GM04504 (cell line): ENCODE data around the gene LGALS3.

ENCODE experiments used
- DNase-seq: peaks from one replicate; pipeline ENCODE4 v3.0.0-alpha.2; 2012; ENCODE audit warnings: low read depth

The LGALS3 gene

DNA sequence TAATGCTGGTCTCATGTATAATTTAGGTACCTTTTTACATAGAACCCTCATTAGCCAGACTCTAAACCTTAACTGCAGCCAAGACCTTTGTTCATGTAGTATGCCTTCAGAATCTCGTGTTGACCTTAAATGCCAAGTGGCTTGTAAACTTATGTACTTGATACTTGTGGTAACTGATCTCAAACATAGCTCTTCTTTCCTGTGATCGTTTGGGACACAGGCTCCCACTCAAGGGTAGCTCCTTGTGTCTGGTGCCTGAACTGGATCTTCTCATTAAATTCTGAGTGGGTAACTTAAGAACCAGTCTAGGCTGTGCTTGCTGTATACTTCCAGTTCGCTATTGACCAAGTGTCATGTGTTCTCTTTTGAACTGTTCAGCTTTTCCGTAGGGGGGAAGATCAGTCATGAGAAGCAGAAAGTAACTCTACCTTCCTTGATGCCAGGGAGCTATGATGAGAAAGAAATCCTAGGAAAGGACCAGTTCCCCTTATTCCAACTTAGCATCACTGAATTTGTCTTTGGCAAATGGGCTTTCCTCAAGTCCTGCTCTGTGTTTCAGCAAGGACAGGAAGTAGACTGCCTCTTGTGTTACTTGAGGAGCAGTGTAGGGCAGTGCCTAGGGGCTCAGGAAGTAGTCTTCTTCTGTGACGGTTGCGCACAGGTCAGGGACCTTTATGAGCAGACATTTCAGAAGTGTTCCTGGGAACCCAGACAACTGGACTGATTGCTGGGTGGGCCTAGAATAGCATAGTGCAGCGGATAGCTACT lies 2.5 kb downstream of the LGALS3 start:
- DNase-seq = peak; percentile 28

GRCh38 chr14:55133416-55133815 lies 4.4 kb downstream of the LGALS3 start:
- DNase-seq = peak; percentile 40

DNA sequence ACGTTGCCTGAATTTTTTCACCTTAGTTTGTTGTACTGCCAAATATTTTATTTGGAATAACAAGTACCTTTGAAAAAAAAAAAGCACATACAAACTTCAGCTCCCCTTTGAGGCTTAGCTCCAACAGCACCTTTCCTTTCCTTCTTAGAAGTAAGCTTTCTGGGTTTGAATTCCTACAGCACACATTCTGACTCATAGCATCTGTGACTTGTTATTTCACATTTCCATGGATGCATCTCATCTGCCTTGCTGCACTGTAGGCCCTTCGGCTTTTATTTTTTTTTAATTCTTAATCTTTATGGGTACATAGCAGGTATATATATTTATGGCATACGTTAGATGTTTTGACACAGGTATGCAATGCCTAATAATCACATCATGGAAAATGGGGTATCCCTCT lies 7.2 kb downstream of the LGALS3 start:
- DNase-seq = no peak

- peak; percentile 60 for DNase-seq
Measured at GRCh38 chr14:55136885-55137786, 8.1 kb downstream of the LGALS3 start.

DNA sequence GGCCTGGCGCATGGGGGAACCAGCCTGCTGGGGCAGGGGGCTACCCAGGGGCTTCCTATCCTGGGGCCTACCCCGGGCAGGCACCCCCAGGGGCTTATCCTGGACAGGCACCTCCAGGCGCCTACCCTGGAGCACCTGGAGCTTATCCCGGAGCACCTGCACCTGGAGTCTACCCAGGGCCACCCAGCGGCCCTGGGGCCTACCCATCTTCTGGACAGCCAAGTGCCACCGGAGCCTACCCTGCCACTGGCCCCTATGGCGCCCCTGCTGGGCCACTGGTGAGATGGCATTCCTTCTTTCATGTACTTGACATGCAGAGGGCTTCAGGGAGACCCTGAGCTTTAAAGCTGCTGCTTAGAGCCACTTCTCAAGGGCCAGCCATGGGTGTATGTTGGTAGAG lies 9.0 kb downstream of the LGALS3 start:
- no peak for DNase-seq

DNA sequence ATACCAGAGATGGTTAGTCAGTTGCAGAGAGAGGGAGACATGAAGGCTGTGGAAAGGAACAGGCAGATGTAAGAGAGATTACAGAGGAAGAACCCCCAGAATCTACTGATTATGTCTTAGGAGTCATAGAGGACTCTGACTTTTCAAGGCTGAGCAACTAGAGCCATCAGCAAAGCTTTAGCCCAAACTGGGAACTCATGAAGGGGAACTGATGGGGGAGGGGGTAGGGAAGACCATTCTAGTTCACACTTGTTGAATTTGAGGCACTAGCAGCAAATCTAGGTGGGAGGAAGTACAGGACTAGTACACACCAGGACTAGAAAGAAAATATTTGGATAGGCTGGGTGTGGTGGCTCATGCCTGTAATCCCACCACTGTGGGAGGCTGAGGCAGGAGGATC lies 10.1 kb downstream of the LGALS3 start:
- no peak for DNase-seq

DNA sequence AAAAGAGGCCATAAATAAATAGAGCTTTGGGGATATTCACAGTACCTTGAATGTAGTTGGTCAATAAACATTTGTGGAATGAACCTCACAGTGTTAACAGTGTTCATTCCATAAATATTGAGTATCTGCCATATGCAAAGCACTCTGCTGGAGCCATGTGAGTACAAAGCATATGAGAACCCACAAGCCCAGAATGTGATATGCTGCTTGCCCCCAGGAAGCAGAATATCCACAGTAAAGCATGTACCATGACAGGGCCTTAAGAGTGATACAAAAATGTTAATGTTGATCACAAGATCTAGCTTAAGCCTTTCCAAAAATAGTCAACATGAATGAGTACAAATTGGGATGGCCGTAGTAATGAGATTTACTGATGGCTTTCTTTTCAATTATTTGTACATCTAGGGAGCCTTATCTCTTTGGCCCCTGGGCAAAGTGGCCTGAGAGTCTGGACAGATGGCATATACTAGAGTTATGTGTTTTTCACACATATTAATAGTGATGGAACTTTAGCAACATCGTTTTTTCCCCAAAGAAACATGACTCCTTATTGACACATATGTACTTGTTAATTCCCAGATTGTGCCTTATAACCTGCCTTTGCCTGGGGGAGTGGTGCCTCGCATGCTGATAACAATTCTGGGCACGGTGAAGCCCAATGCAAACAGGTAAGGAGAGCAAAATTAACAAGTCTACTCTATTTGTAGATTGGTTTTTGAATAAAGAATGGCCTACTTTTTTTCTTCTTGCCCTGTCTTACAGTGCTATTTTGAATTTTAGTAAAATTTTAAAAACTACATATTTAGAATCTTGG lies 10.9 kb downstream of the LGALS3 start:
- no peak for DNase-seq

- no peak for DNase-seq
Measured at GRCh38 chr14:55141825-55142224, 12.8 kb downstream of the LGALS3 start.

DNA sequence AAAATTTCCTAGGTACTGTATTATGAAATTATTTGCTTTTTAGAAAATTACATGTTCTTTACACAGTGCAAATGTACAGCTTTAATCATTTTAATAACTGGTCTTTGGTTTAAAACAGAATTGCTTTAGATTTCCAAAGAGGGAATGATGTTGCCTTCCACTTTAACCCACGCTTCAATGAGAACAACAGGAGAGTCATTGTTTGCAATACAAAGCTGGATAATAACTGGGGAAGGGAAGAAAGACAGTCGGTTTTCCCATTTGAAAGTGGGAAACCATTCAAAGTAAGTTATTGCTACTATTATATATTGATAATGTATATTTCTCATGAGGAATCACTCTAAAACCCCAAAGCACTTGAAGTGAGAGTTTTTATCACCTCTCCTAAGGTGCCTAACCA lies 13.4 kb downstream of the LGALS3 start:
- DNase-seq = no peak

DNA sequence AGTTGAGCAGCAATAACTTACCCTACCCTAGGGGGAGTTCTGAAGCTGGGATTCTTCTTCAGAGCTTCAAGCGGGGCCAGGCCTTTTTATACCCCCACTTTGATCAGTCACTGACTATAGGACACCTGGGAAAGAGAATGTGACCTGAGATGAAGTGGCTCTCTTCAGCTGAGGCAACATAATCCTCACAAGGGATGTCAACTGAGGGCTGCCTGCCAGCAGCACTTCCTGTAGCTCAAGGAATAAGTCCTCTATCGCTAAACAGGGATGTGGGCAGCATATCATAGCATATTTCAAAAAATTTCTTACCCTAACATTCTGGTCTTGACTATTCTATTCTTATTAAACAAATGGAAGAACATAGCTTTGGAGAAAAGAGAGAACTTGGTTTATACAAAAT lies 17.4 kb downstream of the LGALS3 start:
- no peak for DNase-seq

- DNase-seq = no peak
Measured at GRCh38 chr14:55151601-55152000, 22.5 kb downstream of the LGALS3 start.

GRCh38 chr14:55152052-55152753 lies 23.2 kb downstream of the LGALS3 start:
- DNase-seq = no peak

DNA sequence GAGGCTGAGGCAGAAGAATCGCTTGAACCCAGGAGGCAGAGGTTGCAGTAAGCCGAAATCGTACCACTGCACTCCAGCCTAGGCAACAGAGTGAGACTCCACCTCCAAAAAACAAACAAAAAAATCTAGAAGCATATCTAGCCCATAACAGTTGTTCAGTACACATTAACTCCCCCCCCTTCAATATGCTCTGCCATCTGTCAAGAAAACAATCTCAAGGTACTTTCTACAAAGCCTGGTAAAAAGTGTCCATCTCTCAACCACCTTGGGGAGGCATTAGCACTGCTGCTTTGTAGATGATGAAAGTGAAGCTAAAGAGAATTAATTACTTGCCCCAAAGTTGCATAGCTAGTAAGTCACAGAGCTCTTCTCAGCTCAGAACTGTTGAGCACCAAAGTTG lies 24.9 kb downstream of the LGALS3 start:
- no peak for DNase-seq

DNA sequence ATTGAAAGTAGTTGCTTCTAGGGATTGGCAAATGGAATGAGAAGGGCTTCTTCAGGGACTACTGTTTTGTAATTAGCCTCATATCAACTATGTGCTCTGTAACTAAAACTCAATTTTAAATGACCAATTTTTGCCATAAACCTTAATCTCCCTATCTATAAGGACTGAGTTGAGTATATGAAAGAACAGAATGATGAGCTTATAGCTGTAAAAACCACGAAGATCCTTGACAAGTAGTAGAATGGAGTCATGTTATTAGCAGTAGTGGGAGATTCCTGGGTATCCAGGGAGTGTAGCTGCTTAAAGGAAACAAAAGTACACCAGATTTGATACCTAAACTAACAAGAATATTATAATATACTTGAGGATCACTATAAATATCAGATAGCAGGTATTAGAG lies 28.0 kb downstream of the LGALS3 start:
- DNase-seq = no peak

DNA sequence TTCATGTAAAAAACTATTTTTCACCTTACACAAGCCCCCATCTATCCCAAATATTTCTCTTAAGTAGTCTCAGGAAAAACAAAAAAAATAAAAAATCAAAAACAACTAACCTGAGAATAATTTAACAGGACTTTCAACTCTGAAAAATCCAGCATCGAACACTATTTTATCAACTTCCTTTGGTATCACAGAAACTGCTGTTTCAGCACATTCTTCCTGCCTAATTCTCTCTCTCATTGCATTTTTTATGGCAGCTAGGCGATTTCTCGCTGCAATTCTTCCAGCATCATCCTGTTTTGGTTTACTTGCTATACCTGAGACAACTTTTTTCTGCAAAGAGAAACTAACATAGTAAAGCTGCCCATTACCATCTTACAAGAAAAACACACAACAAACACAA lies 29.4 kb downstream of the LGALS3 start:
- no peak for DNase-seq

DNA sequence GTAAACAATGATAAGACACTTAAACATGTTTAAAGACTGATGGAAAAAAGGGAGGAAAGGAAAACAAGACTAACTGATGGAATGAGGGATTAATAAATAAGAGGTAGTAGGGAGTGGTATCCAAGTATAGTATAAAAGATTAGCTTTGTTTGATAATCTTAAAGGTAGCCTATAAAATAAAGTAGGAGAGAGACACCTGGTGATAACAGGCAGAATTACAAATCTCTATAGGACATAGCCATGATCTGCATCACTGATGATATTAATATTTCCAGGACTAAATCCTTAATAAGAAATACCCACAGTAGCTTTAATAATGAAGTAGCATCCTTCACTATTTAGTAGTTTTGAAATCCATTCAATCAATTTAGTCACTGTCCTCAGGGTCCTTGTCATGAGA lies 31.9 kb downstream of the LGALS3 start:
- DNase-seq = no peak

GRCh38 chr14:55170526-55170925 lies 41.5 kb downstream of the LGALS3 start:
- no peak for DNase-seq

DNA sequence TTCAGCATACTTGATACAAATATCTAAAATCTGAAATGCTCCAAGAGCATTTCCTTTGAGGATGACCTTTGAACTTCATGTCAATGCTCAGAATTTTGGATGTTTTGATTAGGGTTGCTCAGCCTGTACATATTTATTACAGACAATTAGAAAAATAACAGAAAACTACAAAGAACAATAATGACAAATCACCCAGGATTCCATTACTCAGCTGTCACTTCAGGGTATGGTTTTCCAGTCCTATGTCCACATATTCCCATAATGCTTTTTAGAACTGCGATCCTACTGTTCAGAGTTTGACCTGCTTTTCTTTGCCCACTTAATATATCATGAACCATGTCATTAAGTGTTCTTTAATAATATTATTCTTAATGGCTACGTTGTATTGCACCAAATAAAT lies 51.0 kb downstream of the LGALS3 start:
- no peak for DNase-seq

GRCh38 chr14:55180434-55180833 lies 51.4 kb downstream of the LGALS3 start:
- DNase-seq = no peak

GRCh38 chr14:55188686-55189295 lies 59.7 kb downstream of the LGALS3 start:
- no peak for DNase-seq

DNA sequence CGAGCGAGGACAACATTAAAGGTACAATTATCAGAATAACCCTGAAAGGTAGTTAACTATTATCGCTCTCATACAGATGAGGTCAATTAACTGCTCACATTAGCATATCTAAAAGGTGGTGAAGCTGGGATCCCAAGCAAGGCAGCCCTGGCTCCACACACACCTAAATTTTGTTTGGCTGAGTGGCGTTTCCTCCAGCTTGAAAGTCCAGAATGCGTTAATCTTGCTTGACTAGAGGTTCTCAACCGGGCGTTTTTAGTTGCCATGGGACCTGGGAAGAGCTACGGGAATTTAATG lies 61.8 kb downstream of the LGALS3 start:
- DNase-seq = no peak
